Stimulated activated CD8-positive, alpha-beta memory T cell treated with anti-CD3 and anti-CD28 coated beads, Interleukin-4, amount 100 ng/mL, for 48 hours (primary cell): ENCODE measurements around the gene CBX3.
"Not testable (repeated sequence)": the region's sequence is repeated elsewhere in the genome, so short reads cannot be mapped to it uniquely, and the experiment has no call there.

ENCODE experiments used
- DNase-seq: peaks from one replicate; pipeline ENCODE4 v3.0.0-alpha.2; 2020

CBX3 gene

GRCh38 chr7:26201247-26202018, at the start of gene CBX3:
TSS of gene CBX3 (plus strand) at chr7:26201745. CDS start at chr7:26202999, 1,254 bp downstream.
- peak; percentile 95 for DNase-seq

- DNase-seq = peak; percentile 87
These were observed 49.4 kb upstream of the CBX3 start, which contains the start of gene NFE2L3 for GRCh38 chr7:26151953-26152781. TSS of gene NFE2L3 (plus strand) at chr7:26152198. CDS start at chr7:26152499, 301 bp downstream.

DNA sequence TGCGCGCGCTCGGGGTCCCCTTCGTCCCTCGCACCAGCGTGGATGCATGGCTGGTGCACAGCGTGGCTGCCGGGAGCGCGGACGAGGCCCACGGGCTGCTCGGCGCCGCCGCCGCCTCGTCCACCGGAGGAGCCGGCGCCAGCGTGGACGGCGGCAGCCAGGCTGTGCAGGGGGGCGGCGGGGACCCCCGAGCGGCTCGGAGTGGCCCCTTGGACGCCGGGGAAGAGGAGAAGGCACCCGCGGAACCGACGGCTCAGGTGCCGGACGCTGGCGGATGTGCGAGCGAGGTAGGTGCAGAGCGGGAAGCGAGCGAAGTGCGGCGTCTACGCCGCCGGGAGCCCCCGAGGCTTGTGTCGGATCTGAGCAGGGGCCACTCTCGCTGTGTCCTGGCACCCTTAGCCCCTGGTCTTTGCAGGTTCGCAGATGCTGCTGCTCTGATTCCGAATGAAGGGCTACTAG, 48.7 kb upstream of the CBX3 start:
- DNase-seq = peak; percentile 55

DNA sequence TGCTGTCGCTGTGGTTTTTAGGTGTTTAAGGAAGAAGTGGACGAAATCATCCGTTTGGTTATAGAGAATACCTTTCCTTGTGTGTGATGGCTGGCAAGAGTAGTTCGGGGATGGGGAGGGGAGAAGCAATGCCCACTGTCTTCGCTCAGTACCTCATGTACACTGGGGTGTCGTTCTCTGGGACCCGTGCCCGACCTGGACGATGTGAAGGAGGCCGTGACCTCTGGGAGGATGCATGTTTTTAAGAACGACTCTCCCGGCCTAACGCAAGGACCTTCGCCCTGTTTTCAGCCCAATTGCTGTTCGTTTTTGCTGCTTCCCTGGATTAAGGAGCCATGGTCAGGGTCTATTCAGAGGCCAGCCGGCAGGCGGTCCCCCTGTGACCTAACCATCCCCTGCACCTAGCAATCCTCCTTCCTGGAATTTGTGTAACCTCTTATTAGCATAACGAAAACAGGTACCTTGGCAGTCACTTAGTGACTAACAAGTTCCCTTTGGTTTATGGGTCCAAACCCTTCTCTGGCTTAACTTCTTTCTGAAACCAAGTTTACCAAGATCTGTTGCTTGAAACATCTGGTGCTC, 48.2 kb upstream of the CBX3 start:
- DNase-seq = peak; percentile 53

DNA sequence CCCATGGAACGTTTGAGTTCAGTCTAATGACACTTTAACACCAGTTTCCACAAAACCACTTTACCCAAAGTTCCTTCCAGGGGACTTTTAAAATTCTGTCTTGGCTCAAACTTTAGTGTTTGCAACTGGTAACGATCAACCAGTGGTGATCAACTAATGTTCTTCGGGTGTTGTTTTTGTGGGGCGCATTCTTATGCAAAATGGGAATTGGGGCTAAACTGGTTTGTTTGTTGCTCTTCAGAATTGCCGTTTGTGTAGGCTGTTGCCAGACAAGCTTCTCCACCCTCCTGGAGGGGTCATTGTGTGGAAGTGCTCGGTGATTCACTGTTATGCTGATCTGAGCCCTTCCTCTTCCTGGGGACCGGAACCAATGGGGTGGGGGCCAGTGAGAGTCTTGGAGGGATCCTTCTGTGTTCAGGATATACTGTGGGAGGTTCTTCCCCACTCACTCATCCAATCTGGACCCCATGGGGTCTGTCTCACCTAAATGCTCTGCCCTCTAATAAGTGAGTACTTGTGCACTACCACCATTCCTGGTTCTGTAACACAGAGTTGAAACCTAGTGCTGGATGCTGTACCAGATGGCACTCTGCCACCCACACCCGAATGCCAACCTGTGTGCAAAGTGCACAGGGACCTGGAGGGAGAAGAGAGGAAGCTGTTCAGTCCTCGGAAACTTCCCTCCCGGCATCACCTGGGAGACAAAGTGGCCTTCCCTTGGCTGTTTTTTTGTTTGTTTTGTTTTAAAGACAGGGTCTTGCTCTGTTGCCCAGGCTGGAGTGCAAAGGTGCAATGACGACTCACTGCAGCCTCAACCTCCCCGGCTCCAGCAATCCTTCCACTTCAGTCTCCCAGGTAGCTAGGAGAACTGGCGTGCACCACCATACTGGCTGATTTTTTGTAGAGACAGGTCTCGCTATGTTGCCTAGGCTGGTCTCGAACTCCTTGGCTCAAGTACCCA, 47.4 kb upstream of the CBX3 start:
- peak; percentile 53 for DNase-seq

DNA sequence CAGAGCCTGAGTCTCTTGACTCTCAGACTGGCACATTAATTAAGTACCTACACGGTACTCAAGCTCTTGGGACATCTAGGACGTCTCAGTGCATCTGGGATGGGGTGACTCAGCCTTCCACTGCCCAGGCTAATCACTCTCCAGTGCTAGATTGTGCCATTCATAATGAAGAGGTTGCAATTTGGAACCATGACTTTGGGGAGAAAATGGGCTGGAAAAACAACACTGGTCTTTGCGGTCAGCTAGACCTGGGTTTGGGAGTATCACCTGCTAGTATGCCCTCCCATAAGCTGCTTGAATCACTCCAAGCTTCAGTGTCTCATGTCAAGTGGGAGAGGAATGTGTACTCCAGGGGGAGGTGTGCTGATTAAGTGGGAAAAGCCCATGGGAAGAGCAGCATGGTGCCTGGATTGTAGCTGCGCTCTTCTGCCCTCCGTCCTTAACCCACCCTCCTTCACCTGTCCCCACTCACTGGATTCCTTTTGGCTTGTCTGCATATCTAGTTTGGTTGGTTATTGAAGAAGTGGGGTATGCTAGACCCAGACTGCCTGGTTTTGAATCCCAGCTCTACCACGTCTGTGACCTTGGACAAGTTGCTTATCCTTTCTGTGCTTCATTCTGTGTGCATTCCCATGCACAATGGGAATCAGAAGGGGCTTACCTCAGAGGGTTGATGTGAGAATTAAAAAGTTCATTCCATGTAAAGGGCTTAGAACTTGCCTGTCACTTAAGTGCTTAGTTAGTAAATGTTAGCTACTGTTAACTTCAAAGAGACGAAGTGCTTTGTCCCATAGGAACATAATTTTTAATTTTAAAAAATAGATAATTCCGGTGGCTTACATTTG, 45.8 kb upstream of the CBX3 start:
- DNase-seq = no peak

DNA sequence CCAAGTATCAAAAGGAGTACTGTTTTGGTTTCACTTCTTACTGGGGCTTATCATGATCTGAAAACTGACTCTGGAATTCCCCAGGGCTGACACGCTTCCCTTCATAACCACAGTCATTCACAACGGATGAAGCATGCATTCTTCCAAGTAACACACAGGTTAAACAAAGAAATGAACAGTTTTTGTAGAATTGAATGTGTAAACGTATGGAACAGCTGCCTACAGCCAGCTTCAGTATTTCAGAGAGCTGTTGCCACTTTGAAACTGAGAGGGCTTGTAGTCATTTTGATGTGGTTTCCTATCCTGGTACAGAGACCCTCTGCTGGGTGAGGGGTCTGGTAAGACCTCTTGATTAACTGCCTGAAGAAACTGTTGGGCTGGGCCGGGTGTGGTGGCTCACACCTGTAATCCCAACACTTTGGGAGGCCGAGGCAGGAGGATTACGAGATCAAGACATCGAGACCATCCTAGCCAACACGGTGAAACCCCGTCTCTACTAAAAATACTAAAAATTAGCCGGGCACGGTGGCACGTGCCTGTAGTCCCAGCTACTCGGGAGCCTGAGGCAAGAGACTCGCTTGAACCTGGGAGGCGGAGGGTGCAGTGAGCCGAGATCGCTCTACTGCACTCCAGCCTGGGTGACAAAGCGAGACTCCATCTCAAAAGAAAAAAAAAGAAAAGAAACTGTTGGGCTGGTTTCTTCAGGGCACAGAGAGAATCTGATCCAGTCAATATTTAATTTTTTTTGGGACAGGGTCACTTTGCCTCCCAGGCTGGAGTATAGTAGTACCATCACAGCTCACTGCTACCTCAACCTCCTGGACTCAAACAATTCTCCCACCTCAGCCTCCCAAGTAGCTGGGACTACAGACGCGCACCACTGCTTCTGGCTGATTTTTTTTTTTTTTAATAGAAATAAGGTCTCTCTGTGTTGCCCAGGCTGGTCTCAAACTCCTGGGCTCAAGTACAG, 44.8 kb upstream of the CBX3 start:
- DNase-seq = peak; percentile 56

- no peak for DNase-seq
These were observed 43.9 kb upstream of the CBX3 start for GRCh38 chr7:26157520-26158105.

- no peak for DNase-seq
These were observed 42.3 kb upstream of the CBX3 start for GRCh38 chr7:26159243-26159642.

DNA sequence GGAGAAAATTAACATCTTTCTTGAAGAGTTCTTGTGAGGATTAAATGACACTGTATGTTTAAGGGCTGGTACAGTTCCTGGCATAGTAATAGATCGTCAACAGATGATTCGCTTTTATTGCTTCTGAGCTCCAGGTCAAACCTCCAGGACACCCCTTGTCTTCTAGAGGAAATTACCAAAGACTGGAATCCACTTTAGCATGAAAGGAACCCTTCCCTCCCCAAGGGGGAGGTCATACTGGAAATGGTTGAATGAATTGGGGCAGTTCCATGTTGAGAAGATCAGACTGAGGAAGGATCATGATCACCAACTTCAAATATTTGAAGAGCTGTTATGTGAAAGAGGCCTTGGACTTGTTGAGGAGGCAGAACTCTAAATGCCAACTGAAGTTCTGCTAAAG, 40.6 kb upstream of the CBX3 start:
- no peak for DNase-seq

DNA sequence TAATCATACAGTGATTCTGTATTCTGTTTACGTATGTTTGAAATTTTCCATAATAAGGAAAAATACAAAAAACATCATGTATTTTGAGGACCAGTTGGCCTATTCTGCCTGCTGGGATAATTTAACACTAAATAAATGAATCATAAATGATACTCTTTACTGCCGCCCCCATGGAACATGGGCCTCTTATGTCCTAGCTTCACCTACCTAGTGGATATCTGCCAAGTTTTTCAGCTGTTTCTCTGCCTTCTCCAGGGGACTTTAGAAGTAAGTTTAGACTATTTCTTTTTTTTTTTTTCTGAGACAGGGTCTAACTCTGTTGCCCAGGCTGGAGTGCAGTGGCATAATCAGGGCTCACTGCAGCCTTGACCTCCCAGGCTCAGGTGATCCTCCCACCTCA, 39.1 kb upstream of the CBX3 start:
- DNase-seq = no peak

- DNase-seq = not testable (repeated sequence)
These were observed 37.7 kb upstream of the CBX3 start for GRCh38 chr7:26163804-26164203.

GRCh38 chr7:26165950-26166683, 35.4 kb upstream of the CBX3 start:
- DNase-seq = no peak

DNA sequence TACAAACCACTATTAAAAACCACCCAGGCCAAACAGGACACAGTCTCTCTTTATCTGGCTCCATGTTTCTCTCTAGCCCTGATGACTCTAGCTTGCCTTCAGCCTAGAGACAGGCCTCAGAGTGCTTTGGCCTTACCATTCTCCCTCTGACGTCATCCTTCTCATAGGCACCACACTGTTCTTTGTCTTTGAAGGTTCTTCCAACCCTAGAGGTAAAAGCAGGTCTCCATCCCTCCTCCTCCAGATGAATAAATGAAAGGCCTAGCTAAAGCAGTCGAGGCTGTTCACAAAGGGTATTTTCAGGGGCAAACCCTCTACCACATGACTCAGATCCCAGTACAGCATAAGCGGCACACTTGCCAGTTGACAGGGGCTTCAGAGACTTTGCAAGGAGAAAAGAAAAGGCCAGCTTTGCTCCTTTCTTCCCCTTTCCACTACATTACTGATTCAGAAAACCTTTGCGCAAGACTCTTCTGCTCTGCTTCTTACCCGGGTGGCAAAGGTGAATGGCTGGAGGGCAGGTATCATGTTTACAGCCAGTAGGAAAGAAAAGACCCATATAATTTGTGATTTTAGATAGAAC, 34.8 kb upstream of the CBX3 start:
- DNase-seq = peak; percentile 43

GRCh38 chr7:26167303-26167934, 34.1 kb upstream of the CBX3 start:
- peak; percentile 41 for DNase-seq

DNA sequence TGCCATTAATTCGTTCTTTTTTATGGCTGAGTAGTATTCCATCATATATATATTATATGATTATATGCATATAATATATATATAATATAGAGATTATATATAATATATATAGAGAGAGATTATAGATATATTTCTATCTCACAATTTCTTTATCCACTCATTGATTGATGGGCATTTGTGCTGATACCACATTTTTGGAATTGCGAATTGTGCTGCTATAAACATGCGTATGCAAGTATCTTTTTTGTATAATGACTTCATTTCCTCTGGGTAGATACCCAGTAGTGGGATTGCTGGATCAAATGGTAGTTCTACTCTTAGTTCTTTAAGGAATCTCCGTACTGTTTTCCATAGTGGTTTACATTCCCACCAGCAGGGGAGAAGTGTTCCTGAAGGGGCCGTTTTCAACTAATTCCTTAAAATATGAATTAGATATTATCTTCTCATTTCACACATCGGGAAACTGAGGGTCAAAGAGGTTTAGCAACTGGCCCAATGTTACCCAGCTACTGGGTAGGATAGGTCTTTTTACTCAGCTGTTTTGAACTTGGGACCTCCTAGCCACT, 33.0 kb upstream of the CBX3 start:
- DNase-seq = no peak

- DNase-seq = no peak
These were observed 32.3 kb upstream of the CBX3 start for GRCh38 chr7:26169271-26169670.

DNA sequence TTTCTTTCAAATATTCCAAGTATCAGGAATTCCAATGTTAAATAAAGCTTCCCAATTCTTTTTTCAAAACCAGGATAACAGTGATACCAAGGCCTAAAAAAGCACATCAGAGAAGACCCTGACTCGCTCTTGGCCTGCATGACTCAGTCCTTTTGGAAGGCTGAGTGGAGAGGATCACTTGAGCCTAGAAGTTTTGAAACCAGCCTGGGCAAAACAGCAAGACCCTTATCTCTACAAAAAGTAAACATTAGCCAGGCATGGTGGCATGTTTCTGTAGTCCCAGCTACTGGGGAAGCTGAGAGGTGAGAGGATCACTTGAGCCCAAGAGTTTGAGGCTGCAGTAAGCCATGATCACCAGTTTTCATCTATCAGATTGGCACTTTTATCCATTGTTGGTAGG, 30.9 kb upstream of the CBX3 start:
- no peak for DNase-seq
